Measurements from ENCODE around the gene PIGA.
A peak's percentile ranks its signal among the peaks of the same experiment; 100 is the strongest.

- TF ChIP-seq CTCF (IDR thresholded peaks at IDR 0.05) = peak in 4 of 6 experiments; percentile 31 to 60 (median 48)
- no peak for TF ChIP-seq POLR2A (IDR thresholded peaks at IDR 0.05)
Measured at GRCh38 chrX:15349046-15349445, 13.7 kb upstream of the PIGA start.
